NCI-H2227 treated with DMSO at 0.1 percent for 48 hours (cell line): ENCODE results near the gene PPP5C.
"Not testable (repeated sequence)": the region's sequence is repeated elsewhere in the genome, so short reads cannot be mapped to it uniquely, and the experiment has no call there.

Source experiments
- DNase-seq: peaks from one replicate; lab custom pipeline; 2025; lab: John Stamatoyannopoulos, UW

Gene PPP5C

DNA sequence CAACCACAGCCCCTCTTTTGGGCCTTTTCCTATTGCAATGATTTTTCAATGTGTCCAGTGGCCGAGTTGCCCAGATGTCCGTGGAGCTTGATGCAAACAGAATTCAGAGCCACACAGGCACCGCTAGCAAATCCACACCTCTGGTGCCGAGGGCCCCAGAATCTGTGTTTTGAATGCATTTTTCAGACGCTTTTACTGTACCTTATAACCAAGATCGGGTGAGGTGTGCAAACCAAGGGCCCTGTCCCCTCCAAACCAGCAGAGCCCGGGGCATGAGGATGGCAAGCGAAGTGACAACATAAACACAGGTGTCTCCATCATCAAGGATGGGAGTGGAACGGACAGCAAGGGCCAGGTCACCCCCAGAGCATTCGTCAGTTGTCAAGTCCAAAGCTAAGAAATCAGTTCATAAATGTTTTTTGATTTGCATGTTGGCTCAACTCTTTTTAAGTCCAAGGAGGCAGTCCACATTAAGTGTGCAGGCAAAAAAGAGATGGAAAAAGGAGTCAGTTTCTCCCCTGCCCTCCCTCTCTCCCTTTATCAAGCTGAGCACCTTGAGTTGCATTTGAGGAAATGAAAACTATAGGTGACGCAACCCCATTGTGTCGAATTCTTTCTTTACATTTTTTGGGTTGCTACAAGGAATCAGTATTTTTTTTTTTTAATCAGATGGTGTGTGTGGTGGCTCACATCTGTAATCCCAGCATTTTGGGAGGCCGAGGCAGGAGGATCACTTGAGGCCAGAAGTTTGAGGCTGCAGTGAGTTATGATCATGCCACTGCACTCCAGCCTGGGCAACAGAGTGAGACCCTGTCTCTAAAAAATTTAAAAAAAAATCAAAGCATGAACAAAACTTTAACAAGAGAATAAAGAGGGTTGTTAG lies 63.6 kb downstream of the PPP5C start:
- DNase-seq: no peak

DNA sequence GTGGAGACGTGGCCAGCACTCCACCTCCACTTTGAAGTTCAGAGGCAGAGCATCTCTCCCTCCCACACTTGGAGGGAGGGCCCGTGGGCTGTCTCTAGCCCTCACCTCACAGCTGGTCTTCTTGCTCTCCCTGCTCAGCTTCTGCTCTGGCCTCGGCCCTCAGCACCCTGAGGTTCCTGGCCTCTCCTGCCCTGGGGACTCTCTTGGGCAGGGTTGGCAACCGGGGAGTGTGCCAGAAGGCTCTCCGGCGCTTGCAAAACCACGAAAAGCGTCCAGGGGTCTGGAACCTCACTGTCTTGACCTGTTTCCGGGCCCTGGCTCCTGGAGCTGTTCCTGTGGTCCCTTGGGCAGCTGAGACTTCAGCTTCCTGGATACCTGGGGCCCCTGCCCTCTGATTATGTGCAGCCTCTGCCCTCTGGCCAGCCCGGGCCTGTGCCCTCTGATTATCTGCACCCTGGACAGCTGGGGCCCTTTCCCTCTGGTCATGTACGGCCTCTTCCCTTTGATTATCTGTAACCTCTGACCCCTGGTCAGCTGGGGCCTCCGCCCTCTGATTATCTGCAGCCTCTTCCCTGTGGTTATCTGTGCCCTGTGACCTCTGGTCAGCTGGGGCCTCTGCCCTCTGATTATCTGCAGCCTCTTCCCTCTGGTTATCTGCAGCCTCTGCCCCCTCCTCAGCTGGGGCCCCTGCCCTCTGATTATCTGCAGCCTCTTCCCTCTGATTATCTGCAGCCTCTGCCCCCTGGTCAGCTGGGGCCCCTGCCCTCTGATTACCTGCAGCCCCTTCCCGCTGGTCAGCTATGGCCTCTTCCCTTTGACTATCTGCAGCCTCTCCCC lies 64.4 kb downstream of the PPP5C start:
- DNase-seq: no peak

DNA sequence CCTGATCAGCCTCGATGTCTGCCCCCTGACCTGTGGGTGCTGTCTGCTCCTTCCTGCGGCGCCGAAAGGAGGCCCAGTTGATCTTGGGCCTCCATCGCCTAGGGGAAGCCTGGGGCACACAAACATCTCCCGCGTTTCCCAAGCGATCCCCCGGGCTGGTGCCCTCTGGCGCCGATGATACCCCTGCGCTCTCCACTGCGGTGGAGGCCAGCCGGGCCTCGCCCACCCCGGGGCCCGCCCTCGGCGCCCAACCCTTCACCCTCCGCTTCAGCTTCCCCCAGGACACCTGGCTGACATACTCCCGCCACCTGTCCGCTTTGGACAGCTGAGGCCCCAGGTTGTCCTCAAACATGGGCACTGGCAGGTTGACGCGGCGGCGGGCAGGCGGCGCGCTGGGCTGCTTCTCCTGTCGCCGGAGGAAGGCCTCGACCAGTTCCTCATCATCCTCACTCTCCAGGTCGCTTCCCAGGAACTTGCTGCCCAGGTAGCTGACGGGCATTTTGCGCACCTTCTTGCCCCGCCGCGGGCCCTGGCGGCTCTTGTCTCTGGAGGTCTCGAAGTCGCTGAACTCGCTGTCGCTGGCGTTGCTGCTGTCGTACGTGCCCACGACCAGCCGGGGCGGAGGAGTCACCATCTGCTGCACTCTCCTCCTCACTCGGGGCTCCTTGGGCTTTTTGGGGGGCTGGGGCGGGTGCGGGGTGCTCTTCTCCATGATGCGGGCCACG lies 65.2 kb downstream of the PPP5C start:
- no peak for DNase-seq

DNA sequence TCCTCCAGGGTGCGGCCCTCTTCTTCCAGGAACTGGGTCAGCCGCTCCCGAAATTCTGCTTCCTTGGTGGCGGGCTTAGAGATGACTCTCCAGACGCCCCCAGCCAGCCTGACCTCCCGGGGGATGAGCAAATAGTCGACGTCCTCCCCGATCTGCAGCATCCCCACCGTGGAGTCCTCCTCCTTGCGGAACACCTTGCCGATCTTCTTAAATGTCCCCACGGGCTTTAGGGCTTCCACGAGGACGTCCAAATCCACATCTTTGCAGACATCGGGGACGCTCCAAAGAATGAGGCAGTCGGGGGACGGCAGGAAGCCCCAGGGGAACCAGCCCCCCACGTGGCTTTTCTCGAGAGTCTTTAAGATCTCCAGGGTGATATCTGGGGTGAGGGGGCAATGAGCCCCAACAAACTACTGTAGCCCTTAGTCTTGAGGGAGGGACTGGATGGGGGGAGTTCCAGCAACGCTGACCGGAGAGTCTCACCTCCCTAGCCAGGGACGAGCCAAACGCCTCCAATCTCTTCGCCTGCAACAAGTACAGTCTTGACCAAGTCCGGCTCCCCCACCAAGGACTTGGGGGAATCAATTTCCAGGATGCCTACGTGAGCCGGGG lies 65.9 kb downstream of the PPP5C start:
- no peak for DNase-seq

DNA sequence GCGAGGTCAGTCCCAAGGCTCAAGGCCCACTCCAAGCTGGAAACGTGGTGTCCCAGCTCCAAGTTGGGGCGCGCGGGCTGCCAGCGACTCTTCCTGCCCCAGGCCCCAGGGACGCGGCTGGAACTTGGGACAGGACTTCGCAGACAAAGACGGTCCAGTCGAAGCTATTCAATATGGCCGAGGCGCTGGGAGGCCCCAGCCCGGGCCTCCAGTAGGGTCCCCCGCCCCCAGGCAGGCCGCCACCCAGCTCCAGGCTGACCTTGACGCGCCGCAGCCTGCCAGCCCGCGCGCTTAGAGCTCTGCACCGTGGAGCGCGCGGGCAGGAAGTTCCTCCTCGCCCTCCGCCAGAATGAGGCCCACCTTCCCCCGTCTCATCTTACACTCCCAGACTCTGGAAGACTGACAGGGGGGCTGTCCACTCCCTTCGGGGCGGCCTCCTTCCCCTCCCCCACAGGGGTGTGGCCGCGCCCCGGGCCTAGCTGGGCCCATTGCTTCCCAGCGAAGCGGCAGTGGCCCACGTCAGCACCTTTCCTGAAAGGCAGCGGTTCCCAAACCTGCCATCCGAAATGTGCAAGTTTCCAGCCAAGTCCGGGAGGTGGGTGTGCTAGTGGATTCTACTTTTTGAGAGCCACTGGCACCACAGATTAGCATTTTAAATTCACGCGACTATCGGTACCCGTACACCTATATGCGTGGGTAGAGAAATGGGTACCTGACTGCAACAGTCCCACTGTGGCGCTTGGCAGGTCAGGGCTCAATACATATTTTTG lies 66.6 kb downstream of the PPP5C start, which contains the start of gene CCDC8:
TSS of gene CCDC8 (minus strand) at position 303 of the 770 bp plus-strand sequence. CDS start 754 bp downstream, outside the sequence.
- DNase-seq: peak; percentile 50

DNA sequence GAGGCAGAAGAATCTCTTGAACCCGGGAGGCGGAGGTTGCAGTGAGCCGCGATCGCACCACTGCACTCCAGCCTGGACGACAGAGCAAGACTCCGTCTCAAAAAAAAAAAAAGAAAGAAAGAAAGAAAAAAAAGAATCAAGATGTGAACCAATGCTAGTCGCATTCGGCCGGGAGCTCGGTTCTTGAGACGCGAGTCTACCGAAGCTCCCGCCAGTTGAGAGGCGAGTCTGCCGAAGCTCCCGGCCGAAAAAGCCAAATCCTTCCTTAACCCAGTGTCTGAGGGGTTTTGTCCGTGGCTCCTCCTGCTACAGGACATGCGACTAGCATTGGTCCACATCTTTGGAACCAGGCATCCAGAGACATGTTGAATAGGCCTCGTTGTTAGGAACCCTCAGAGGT lies 68.0 kb downstream of the PPP5C start:
- not testable (repeated sequence) for DNase-seq

DNA sequence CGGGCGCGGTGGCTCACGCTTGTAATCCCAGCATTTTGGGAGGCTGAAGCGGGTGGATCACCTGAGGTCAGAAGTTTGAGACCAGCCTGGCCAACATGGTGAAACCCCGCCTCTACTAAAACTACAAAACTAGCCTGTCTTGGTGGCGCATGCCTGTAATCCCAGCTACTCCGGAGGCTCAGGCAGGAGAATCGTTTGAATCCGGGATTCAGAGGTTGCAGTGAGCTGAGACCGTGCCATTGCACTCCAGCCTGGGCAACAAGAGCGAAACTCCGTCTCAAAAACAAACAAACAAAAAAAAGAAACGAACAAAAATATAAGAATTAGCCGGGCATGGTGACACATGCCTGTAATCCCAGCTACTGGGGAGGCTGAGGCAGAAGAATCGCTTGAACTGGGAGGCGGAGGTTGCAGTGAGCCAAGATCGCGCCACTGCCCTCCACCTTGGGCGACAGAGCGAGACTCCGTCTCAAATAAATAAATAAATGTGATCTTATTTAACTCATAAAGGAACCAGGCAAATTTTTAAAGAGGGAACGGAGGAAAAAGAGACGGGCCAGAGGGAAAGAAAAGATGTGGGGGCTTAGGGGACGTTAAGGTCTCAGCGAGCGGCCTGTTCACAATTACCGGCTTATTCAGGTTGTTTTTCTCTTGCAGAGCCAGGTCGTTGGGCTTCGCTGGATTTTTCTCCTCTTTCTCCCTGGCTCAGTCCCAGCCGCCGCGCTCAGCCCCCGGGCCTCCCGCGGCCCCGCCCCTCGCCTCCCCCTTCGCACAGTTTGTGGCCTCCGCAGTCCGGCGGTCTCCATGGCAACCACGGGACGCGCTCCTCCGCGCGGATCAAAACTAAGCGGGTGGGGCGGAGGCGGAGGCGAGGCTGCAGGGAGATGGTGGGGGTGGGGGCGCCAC lies 69.2 kb downstream of the PPP5C start:
- DNase-seq: peak; percentile 81

DNA sequence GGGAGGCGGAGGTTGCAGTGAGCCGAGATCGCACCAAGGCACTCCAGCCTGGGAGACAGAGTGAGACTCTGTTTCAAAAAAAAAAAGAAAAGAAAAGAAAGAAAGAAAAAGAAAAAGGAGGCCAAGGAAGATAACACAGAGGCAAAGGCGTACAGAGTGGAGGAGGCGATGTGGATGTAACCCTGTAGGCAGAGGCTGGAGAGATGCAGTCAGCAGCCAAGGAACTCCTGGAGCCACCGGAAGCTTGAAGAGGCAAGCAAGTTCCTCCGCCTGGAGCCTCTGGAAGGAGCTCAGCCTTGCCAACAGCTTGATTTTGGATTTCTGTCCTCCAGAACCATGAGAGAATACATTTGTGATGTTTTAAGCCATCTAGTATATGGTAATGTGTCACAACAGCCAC lies 73.2 kb downstream of the PPP5C start:
- DNase-seq: no peak

DNA sequence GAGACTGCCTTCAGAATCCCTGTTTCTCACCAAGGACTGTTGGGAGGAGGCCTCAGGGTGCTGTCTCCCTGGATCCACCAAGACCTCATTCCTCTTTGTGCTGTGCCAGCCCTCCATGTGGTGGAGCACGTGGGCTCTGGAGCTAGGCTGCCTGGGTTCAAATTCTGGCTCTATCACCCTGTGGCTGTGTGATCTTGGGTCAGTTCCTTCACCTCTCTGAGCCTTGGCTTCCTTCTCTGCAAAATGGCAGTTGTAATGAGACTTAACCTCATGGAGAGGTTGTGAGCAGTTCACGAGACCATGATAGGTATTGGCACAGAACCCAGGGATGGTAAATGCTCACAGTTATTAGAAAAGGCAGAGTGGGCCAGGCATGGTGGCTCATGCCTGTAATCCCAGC lies 75.5 kb downstream of the PPP5C start:
- no peak for DNase-seq

DNA sequence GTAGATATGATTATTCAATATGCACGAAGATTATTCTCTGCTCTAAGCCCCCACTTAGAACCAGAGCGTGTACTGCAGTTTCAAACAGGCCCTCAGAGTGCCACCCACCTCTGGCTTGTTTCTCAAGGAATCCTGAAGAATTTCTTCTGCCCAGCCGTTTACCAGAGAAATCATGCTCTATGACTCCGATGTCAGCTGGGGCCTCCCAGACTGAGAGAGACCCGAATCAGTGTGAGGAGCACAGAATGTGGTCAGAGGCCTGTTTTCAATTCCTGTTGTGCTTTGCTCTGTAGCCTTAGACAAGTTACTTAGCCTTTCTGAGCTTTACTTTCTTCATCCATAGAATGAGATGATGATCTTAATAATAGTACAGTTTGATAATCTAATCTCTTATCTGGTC lies 76.3 kb downstream of the PPP5C start:
- no peak for DNase-seq

DNA sequence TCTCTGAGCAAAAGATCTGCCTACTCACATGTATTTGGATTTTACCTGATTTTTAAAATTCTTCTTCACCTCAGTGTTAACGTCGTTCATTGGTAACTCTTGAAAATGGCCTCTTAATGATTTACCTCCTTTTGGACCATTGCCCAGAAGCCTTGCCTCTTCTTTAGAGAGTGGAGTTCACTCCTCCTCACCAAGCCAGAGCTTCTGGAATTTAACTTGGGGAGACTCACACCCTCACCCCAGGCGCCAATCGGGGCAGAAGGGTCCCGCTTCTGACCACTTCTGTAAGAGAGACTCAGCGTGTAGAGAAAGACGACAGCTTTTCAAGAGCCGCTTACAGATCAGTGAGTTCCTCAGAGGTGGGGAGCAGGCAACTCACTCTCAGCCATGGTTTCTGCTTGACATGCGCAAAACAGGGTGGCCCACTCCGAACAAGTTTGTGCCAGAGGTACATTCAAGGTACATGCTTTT lies 79.2 kb downstream of the PPP5C start:
- no peak for DNase-seq

DNA sequence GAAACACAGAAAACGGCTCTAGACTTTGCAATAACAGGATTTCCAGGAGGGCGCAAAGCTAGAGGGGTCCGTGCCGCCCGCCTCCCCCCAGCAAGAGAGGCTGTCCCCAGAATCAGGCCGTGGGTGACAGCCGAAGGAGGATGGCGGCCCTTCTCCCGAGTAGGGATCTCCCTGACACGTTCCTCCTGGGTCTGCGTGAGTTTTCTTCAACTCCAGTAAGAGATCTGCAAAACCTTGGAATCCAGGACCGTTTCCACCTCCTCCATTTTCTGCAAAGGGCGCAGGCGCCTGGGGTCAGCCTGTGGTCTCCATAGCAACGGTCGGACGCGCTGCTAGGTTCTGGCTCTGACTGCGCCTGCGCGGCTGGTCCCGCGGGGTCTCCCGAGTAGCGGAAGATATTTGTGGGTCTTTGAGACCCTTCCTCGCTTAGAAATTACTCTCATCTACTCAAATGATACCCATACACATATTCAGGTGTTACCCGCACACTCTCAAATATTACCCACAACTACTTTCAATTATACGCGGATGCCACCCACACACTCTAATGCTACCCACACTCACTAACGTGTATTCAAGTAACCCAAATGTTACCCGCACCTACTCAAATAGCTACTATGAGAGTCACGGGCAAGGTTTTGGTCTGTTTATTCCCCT lies 79.7 kb downstream of the PPP5C start:
- peak; percentile 66 for DNase-seq

DNA sequence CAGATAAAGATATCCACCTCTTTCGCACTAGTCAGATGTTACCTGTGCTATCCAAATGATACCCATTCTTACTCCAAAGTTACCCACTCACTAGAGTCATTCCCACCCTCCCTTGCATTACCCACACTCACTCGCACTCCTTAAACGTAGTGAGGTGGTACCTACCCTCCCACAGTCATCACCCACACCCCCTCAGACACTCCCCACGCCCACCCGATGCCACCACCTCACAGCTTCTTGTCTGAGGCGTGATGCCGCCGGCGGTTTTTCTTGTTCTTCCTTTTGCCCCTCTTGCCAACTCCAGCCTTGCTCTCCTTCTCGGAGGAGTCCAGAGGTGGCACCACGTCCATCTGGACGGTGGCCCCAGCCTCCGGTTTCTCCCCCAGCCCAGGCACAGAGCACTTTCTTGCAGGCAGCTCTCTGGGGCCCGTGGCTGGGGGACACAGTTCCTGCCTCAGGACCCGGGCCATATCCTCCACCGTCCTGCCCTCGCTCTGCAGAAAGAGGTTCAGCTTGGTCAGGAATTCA lies 80.7 kb downstream of the PPP5C start:
- DNase-seq: no peak

DNA sequence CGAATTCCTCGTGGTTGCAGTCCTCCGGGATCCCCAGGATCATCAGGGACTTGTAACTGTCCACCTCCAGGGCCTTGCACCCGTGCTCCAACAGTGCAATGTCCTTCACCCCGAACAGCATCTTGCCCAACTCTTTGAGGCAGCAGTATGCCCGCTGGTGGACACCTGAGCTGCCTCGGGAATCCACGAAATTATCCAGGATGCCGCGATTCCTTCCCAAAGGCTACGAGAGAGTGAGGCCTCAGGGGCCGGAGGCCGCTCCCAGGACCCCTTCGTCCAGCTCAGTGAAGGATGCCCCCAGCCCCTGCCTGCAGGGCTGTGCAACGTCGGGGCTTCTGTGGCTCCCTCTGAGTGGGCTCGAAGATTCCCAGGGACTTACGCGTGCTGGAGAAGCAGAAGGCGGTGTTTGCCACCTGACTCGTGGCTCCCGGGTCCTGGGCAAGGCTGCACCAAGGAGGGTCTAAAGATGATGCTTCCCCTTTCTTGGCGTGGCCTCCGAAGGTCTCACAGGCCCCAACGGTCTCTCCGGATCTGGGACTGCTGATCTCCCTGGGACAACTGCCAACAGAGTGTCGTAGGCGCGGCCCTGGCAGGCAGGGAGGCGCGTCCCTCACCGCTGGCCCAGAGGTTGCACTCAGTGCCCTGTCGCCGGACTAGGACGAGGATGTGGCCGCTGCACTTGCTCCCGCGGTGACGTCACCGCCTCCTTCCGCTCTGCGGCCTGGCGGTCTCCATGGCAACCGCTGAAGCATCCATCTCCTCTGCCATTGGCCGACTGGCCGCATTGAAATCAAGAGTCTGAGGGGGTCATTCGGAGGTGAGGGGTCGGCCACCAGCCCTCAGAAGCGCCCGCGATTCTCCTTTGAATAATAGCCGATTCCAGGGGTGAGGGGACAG lies 81.6 kb downstream of the PPP5C start, which contains the start of gene PNMA8C:
TSS of gene PNMA8C (minus strand) at position 698 of the 897 bp plus-strand sequence. CDS start at position 121, 577 bp downstream.
- peak; percentile 44 for DNase-seq

DNA sequence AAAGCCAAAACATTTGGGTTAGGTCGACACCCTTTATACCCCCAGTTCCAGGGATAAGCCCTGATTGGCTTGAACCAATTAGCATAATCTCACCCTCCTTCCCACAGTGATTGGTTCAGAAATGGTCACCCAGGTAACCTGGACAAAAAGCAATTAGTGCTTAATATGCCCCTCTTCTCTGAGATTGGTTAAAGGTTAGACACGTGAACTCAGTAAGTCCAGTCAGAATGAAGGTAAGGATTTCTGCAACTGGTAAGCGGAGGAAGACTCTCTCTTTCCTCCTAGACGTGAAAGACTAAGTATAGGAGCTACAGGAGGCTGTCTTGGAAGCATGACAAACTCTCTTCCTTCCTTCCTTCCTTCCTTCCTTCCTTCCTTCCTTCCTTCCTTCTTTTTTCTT lies 83.1 kb downstream of the PPP5C start:
- no peak for DNase-seq

DNA sequence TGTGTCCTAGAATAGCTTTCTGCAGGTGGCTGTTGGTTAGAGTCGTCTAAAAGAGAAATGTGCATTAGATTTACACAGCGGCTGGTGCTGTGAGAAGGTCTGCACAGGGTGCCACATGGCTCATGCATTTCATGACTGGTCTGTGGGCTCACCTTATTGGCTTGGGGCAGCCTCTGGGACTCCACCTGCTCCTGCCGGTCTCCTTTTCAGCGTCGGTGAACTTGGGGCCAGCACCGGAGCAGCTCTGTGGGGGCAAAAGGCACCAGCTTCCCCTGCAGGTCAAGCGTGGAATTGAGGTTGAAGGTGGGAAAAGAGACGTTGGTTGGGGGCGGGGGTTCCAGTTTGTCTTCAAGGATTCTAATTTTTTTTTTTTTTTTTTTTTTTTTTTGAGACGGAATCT lies 84.9 kb downstream of the PPP5C start:
- no peak for DNase-seq

DNA sequence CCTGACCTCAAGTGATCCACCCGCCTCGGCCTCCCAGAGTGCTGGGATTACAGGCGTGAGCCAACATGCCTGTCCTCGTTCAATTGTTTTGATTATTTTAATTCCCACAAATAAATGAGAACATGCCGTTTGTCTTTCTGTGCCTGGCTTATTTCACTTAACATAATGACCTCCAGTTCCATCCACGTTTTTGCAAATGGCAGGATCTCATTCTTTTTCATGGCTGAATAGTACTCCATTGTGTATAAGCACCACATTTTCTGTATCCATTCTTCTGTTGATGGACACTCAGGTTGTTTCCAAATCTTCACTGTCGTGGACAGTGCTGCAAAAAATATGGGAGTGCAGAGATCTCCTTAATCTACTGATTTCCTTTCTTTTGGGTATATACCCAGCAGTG lies 86.6 kb downstream of the PPP5C start:
- not testable (repeated sequence) for DNase-seq

DNA sequence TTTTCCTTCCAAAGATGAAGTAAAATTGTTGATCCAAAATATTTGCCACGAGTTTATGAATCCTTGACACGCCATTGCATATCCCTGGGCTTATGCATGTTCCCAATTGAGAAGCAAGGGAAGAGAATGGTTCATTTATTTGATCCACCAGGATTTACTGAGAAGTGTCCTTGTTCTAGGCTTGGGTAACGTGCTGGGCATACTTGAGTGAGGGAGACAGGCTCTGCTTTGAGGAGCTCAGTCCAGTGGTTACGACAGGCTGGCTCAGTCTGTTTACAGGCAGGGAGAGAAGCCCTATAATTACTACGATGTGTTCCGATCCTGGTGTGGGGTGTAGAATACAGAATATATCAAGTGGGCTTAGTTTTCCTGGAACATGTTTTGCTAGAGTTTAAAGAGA lies 88.1 kb downstream of the PPP5C start:
- DNase-seq: peak; percentile 37
